ENCODE results near the gene HEPHL1.

Gene HEPHL1

GRCh38 chr11:94125407-94126115 lies 104.4 kb downstream of the HEPHL1 start:
- no peak overlapping the region for H3K27ac ChIP-seq
- no peak for DNase-seq (ENCODE audit: low read depth, low spot score)

DNA sequence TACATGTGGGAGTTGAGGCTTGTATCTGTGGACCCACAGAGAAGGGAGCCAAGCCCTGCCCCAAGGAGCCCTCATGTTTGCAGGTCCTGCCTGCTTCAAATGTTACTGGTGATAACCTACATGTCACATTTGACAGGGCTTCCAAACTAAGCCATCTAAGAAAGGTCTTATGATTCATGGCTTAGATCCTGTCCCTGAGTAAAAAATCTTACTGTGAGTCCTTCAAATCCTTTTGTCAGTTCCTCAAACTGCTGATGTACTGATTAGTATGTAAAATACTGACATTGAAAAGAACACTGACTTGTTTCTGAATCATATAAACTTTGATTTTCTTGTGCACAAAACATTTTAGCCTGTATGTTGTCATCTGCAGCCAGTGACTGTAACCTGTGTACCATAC lies 106.5 kb downstream of the HEPHL1 start:
- no peak for DNase-seq (ENCODE audit: low read depth, low spot score)

DNA sequence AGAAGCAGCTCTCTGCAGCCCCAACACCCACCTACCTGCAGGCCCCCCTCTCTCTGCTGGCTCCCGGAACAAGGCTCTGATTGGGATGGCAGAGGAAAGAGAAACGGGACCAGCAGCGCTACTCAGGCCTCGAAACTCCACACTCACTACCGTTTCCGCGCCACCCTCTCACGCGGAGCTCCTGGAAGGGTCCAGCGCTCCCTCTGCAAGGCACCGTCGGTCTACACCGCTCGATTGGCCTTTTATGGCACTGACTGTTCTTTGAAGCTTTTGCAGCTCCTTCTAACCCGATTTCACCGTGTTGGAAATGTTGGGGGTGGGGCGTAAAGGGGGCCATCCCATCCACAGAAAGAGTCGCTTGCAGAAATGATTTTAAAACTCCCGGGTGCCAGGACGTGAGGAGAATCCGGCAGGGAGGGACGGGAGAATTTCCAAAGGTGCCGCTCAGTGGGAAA lies 107.2 kb downstream of the HEPHL1 start:
- no peak for DNase-seq (ENCODE audit: low read depth, low spot score)
- peak overlapping the region; percentile 97 for H3K27ac ChIP-seq

More for the DNA sequence above, 106.5 kb downstream of the HEPHL1 start:
- H3K27ac ChIP-seq: peak overlapping the region; percentile 97

GRCh38 chr11:94128746-94129511 lies 107.8 kb downstream of the HEPHL1 start, which contains the start of gene PANX1:
Gene PANX1, plus strand, starts transcription at chr11:94128841. Its CDS starts 472 bp downstream, at chr11:94129313.
- DNase-seq (ENCODE audit: low read depth, low spot score): no peak
- peak within 1 kb of the TSS; percentile 97 for H3K27ac ChIP-seq

- no peak for DNase-seq (ENCODE audit: low read depth, low spot score)
- H3K27ac ChIP-seq: peak overlapping the region; percentile 97
These were observed 108.6 kb downstream of the HEPHL1 start for GRCh38 chr11:94129512-94130297.

DNA sequence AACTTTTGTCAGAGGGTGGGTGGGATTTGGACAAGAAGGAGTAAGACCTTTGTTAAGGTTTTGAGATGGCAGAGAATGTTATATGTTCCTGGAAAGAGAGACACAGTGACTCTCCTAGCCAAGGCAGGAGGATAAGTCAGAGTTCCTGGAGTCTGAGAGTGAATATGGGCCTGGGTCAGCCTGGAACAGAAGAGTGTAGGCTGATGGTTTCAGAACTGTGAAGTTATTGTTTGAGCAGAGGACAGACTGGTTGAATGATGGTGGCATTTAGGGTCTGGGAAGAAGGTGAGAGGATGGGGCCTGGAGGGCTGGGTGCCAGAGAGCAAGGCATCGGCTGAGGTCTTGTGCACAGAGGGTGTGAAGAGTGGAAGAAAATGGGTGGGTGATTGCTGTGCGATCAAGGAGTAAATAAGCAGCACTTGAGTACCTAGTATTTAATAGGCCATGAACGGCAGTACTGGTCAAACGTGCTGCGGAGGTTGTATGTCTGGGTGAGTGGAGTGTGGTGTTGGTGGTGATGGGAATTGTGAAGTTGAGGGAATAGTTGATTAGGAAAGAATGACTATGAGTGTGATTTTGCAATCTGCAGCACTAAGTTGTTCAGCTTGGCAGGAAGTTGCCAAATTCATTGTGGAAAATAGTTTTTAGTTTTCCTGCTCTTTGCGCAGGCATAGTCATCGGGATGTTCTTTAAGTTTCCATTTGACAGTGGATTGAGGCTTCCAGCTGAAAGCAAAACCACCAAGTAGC lies 109.3 kb downstream of the HEPHL1 start:
- DNase-seq (ENCODE audit: low read depth, low spot score): no peak
- H3K27ac ChIP-seq: peak overlapping the region; percentile 97

GRCh38 chr11:94131047-94131717 lies 110.0 kb downstream of the HEPHL1 start:
- peak overlapping the region; percentile 97 for H3K27ac ChIP-seq
- DNase-seq (ENCODE audit: low read depth, low spot score): no peak

GRCh38 chr11:94131718-94132115 lies 110.6 kb downstream of the HEPHL1 start:
- no peak for DNase-seq (ENCODE audit: low read depth, low spot score)
- H3K27ac ChIP-seq: peak overlapping the region; percentile 97

DNA sequence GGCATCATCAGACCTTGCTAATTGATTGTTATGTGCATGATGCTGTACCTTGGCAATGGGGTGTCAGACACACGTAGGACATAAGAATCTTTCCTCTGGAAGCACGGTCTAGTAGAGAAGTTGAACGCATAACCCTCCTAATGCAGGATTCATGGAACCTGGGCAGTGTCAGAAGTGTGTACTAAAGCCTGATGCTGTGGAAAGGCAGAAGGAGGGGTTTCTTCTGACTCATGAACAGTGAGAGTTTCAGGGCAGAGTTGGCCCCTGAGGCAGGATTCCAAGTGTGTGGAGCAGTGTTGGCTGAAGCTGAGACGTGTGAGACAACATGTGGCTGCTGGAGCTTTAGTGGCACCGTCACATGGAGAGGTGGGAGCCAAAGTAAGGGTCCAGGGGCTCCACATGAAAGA lies 111.0 kb downstream of the HEPHL1 start:
- H3K27ac ChIP-seq: peak overlapping the region; percentile 97
- DNase-seq (ENCODE audit: low read depth, low spot score): no peak

- no peak for DNase-seq (ENCODE audit: low read depth, low spot score)
- H3K27ac ChIP-seq: no peak overlapping the region
These were observed 111.8 kb downstream of the HEPHL1 start for GRCh38 chr11:94132823-94133408.

GRCh38 chr11:94133752-94134151 lies 112.6 kb downstream of the HEPHL1 start:
- no peak overlapping the region for H3K27ac ChIP-seq

DNA sequence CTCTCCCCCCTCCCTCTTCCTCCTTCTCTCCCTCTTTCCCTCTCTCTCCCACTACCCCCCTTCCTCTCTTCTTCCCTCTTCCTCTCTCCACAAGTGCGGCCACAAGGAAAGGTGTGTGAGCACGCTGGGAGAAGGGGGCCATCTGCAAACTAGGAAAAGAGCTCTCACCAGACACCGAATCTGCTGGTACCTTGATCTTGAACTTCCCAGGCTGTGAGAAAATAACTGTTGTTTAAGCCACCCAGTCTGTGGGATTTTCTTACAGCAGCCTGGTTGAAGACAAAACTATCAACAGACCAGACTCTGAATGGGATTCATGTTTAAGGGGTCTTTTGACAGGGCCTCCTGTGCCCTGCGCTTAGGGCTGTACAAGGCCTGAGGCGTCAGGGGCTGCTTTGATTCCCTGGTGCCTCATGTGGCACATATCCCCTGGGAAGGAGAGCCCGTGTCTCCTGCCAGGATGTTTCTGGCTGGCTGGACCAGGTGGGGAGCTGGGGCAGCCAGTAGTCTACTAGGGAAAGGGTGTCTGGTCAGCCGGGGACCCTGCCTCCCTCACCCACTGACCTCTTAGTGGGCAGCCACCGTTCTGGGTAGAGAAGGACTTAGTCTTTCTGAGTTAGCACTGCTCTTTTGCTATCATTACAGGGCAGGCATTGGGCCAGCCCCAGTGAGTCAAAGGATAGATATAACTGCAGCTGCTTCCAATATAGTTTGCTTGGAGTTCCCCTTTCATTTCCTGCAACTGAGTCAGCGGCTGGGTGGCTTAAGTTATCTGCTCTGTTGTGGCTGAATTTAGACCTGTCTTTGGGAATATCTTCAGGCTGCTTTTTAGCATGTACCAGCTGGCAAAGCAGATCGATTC lies 113.7 kb downstream of the HEPHL1 start:
- H3K27ac ChIP-seq: peak overlapping the region; percentile 83
- DNase-seq (ENCODE audit: low read depth, low spot score): no peak

More at GRCh38 chr11:94133752-94134151, 112.6 kb downstream of the HEPHL1 start:
- DNase-seq (ENCODE audit: low read depth, low spot score): no peak

- peak overlapping the region; percentile 54 for H3K27ac ChIP-seq
- no peak for DNase-seq (ENCODE audit: low read depth, low spot score)
These were observed 118.3 kb downstream of the HEPHL1 start for GRCh38 chr11:94139416-94139815.

DNA sequence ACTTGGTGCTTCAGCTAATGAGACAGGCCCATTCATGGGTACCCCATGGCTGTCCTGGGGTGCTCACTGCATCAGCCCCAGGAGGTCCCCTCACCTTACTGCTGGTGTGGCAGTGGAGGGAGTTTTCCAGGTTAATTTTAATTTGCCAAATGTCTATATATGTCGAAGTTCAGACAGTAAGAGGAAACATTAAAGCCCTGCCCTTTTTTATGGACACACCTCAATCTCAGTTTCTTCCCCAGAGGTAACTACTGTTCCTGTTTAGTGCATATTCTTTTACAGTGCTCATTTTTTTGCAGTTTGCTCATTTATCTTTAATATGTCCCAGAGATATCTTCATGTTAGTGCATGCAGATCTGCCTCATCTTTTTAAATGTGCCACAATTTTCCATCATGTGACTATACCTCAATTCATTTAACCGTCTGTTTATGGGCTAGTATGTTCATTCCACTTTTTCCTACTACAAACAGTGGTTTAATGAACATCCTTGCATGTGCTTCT lies 119.1 kb downstream of the HEPHL1 start:
- H3K27ac ChIP-seq: peak overlapping the region; percentile 54
- DNase-seq (ENCODE audit: low read depth, low spot score): no peak

DNA sequence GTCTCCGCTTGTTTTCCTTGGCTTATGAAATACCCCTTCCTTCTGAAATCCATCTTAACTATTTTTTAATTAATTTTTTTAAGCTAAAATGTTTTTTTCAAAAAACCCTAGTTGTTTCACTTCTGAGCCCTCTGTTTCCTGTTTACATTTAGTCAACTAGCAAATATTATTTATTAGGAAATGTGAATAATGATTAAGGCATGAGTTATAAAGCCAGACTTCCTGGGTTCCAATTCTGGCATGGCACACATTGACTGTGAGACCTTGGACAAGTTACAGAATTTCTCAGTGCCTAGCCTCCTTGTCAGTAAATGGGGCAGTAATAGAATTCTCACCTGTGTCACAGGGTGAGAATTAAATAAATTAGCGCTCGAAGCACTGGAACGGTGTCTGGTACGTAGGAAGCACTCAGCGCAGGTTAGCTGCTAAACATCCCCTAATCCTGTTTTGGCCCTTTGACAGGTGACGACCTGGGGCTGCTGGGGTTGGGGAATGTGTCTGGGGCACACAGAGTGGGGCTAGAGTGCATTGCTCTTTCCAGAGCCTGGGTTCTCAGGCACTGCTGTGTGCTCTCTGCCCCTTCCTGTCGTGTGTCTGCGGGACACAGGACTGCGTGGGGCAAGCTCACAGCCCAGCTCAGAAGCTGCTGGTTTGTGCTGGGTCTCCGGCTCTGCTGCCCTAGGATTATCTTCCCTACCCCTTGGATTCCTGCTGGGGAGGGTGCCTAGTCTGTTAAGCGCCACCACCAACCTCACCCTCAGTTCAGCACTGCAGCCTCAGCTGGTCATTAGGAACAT lies 120.6 kb downstream of the HEPHL1 start:
- peak overlapping the region; percentile 54 for H3K27ac ChIP-seq

DNA sequence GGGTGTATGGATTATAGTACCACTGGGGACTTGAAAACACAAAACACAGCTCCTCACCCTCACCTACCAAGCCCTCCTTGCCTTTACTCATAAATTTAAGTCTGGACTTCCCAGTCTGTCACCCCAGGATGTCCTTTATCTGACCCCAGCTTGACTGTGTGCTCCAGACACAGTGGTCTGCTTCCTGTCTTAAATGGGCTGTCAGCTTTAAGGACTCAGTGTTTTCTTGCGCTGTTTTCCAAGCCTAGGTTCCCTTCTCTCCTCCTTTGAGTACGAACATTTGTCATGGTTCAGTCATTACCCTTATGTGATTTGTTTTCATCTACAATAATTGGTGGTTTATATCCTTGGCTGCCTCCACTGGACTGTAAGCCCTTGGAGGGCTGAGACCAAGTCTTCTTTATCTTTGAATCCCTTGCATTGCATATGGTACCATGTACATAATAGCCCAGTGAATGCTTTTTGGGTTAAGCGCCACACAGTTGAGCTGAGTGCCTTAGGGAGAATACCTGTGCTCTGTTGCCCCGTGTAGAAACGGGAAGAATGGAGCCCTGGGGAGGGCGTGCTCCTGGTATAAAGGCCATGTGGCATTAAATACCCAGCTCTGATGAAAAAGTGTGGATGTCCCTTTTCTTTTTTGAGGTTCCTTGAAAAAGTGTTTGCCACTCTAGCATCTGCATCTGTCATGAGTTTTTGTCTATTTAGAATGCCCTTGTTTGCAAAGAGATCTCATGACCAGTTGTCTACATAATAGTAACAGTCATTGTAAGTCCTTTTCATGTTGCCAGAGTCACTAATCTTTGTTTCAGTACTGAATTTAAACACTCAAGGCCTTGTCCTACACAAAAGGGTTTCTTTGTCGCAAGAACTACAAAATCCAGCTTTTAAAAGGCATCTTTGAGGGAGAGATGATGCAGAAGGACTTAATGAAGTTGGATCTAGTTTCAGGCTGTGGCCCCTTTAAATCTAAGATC lies 121.4 kb downstream of the HEPHL1 start:
- DNase-seq (ENCODE audit: low read depth, low spot score): no peak
- peak overlapping the region; percentile 54 for H3K27ac ChIP-seq

More for the DNA sequence above, 120.6 kb downstream of the HEPHL1 start:
- no peak for DNase-seq (ENCODE audit: low read depth, low spot score)

Data from epithelial cell of prostate (primary cell).